H1 (cell line): ENCODE results near the gene CCDC60.

Source experiments
- BACH1 ChIP-seq: IDR thresholded peaks from 2 replicates; pipeline ENCODE4 v1.6.1; 2012; ENCODE audit warnings: low read length, improper control_type of control experiment
- EZH2 ChIP-seq: fragments of 200-600 bp; sonication (generic); IDR thresholded peaks from 2 replicates; pipeline ENCODE4 v1.7.1; 2012; ENCODE audit warnings: low read depth, mild to moderate bottlenecking, moderate library complexity, low read length, inconsistent platforms; ENCODE audit not compliant: severe bottlenecking
- POLR2AphosphoS5 ChIP-seq: IDR thresholded peaks from 2 replicates; pipeline ENCODE4 v1.6.1; 2011; ENCODE audit warnings: low read depth, low read length
- YY1 ChIP-seq: IDR thresholded peaks from 2 replicates; pipeline ENCODE4 v1.6.1; 2011; ENCODE audit warnings: low read depth, mild to moderate bottlenecking, low read length
- ZNF274 ChIP-seq: IDR thresholded peaks from 2 replicates; pipeline ENCODE4 v1.7.0; 2012; ENCODE audit warnings: low read length, borderline replicate concordance; ENCODE audit errors: extremely low read depth
- TF ChIP-seq, protein P1 (sequence below), 3 experiments: IDR thresholded peaks; 1 replicate in 2 of 3; 2 replicates in 1 of 3; pipeline versions ENCODE4 v1.5.1 to v1.6.1; 2011; ENCODE audit warnings: low read length in 3 of 3, mild to moderate bottlenecking in 3 of 3, inconsistent platforms in 2 of 3, low read depth in 1 of 3, moderate library complexity in 1 of 3; ENCODE audit not compliant: insufficient read depth in 1 of 3; ENCODE audit errors: control extremely low read depth in 1 of 3

DNA sequence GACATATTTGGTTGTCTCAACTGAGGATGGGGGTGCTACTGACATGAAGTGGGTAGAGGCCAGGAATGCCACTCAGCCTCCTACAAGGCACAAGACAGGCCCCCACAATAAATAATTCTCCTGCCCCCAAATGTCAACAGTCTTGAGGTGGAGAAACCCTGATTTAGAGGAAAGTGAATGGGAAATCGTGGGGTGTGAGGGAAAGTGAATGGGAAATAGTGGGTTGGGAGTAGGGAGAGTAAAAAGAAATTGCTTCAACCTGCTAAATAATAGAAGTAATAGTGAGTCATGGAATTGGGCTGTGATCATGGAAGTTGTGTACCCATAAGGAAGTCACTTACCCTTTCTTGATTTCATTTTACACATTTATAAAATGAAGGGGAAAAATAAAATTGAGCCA lies 242.4 kb downstream of the CCDC60 start:
- TF ChIP-seq, protein P1, sequence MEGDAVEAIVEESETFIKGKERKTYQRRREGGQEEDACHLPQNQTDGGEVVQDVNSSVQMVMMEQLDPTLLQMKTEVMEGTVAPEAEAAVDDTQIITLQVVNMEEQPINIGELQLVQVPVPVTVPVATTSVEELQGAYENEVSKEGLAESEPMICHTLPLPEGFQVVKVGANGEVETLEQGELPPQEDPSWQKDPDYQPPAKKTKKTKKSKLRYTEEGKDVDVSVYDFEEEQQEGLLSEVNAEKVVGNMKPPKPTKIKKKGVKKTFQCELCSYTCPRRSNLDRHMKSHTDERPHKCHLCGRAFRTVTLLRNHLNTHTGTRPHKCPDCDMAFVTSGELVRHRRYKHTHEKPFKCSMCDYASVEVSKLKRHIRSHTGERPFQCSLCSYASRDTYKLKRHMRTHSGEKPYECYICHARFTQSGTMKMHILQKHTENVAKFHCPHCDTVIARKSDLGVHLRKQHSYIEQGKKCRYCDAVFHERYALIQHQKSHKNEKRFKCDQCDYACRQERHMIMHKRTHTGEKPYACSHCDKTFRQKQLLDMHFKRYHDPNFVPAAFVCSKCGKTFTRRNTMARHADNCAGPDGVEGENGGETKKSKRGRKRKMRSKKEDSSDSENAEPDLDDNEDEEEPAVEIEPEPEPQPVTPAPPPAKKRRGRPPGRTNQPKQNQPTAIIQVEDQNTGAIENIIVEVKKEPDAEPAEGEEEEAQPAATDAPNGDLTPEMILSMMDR (IDR thresholded peaks at IDR 0.05; ENCODE audit: control extremely low read depth in 1 of 3, insufficient read depth in 1 of 3, low read depth in 1 of 3, low read length in 3 of 3): no peak
- no peak for TF ChIP-seq ZNF274
- no peak for TF ChIP-seq BACH1
- TF ChIP-seq POLR2AphosphoS5: no peak
- TF ChIP-seq YY1: no peak
- TF ChIP-seq EZH2: no peak
